ENCODE data around the gene RNF133.

DNA sequence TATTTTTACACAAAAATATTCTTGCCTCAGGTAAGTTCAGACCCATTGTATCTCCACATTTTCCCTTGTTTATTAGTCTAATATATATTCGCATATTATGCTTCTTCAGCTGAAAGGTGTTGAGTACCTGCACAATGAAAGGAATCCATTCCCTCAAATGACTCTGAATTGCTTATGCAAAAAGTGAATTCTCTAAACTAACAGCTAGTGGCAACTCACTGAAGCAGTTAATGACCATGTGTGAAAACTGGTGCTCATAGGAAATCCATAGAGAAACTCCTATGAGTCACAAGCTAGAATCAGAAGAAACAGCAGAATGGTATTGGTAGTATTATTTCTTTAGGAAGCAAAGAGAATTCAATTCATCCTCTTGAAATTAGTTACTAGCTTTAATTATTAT lies 37.3 kb upstream of the RNF133 start:
- TF ChIP-seq, protein P1, sequence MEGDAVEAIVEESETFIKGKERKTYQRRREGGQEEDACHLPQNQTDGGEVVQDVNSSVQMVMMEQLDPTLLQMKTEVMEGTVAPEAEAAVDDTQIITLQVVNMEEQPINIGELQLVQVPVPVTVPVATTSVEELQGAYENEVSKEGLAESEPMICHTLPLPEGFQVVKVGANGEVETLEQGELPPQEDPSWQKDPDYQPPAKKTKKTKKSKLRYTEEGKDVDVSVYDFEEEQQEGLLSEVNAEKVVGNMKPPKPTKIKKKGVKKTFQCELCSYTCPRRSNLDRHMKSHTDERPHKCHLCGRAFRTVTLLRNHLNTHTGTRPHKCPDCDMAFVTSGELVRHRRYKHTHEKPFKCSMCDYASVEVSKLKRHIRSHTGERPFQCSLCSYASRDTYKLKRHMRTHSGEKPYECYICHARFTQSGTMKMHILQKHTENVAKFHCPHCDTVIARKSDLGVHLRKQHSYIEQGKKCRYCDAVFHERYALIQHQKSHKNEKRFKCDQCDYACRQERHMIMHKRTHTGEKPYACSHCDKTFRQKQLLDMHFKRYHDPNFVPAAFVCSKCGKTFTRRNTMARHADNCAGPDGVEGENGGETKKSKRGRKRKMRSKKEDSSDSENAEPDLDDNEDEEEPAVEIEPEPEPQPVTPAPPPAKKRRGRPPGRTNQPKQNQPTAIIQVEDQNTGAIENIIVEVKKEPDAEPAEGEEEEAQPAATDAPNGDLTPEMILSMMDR (IDR thresholded peaks at IDR 0.05): no peak
- TF ChIP-seq POLR2A (IDR thresholded peaks at IDR 0.05): no peak
